GM12878 (cell line): ENCODE results near the gene LGALS9.

Source experiments
- CTCF ChIP-seq, 3 experiments: IDR thresholded peaks in 2 of 3; conservative IDR thresholded peaks in 1 of 3; 2 replicates each; pipeline ENCODE4 v1.5.1; 2011; ENCODE audit warnings: low read depth in 3 of 3, low read length in 3 of 3, mild to moderate bottlenecking in 3 of 3, control low read depth in 2 of 3, moderate library complexity in 2 of 3, inconsistent platforms in 1 of 3, mixed read lengths in 1 of 3; ENCODE audit not compliant: control insufficient read depth in 2 of 3, insufficient read depth in 1 of 3; ENCODE audit errors: extremely low read depth in 1 of 3
- CUX1 ChIP-seq: IDR thresholded peaks from 2 replicates; pipeline ENCODE4 v1.6.1; 2012; ENCODE audit warnings: improper control_type of control experiment, low read depth, low read length; ENCODE audit not compliant: insufficient replicate concordance
- POLR2A ChIP-seq: IDR thresholded peaks from 2 replicates; pipeline ENCODE4 v1.6.1; 2011; ENCODE audit warnings: low read depth, mild to moderate bottlenecking, low read length
- RELA ChIP-seq: fragments of 450-650 bp; IDR thresholded peaks from 2 replicates; pipeline ENCODE4 v1.8.0; 2014; ENCODE audit warnings: borderline replicate concordance; ENCODE audit not compliant: partially characterized antibody
- REST ChIP-seq: IDR thresholded peaks from 2 replicates; pipeline ENCODE4 v1.6.1; 2012; ENCODE audit warnings: mild to moderate bottlenecking, low read depth, low read length

- TF ChIP-seq CUX1 (no peak), REST (no peak), CTCF (IDR thresholded peaks at IDR 0.05 in 2 of 3, conservative IDR thresholded peaks at IDR 0.05 in 1 of 3; ENCODE audit: control insufficient read depth in 2 of 3, extremely low read depth in 1 of 3, insufficient read depth in 1 of 3, low read depth in 3 of 3, low read length in 3 of 3) (no peak), RELA (no peak), POLR2A (no peak)
Measured at GRCh38 chr17:27593857-27594255, 37.1 kb upstream of the LGALS9 start.
